Activated T-cell treated with anti-CD3 and anti-CD28 coated beads, Interleukin-2, amount 50 U/mL, for 72 hours (primary cell): Measurements from ENCODE around the gene CCDC142. TPM values are rescaled to one million over a fixed set of nuclear protein-coding genes. Genes with fewer than 3 reads are reported as not detected.

Experiments used
- ATAC-seq, 2 donors: fragments of 150-1000 bp; cut with Tn5 transposase; replicated peaks in 1 of 2; 2 replicates each; pipeline ENCODE4 v1.10.0; 2021; ENCODE audit warnings: moderate library complexity in 2 of 2, mild to moderate bottlenecking in 1 of 2
- DNase-seq, 2 donors: peaks; one replicate each; pipeline ENCODE4 v3.0.0; 2021 to 2022; ENCODE audit warnings: mixed read lengths in 1 of 2
- H3K27ac Mint-ChIP-seq: one replicate; pipeline ENCODE4 v1.8.0; 2022; ENCODE audit warnings: mild to moderate bottlenecking, moderate library complexity, mixed read lengths
- H3K27me3 Mint-ChIP-seq: one replicate; pipeline ENCODE4 v1.8.0; 2022; ENCODE audit warnings: low read depth, mixed read lengths
- H3K36me3 Mint-ChIP-seq, 2 donors: one replicate each; pipeline ENCODE4 v1.8.0; 2022; ENCODE audit warnings: mixed read lengths in 2 of 2, mild to moderate bottlenecking in 1 of 2; ENCODE audit not compliant: insufficient read depth in 2 of 2
- H3K4me1 Mint-ChIP-seq: one replicate; pipeline ENCODE4 v1.8.0; 2022; ENCODE audit warnings: low read depth, mixed read lengths
- H3K4me3 Mint-ChIP-seq, 2 donors: one replicate each; pipeline ENCODE4 v1.8.0; 2022; ENCODE audit warnings: mild to moderate bottlenecking in 2 of 2, mixed read lengths in 2 of 2, moderate library complexity in 2 of 2
- H3K9me3 Mint-ChIP-seq, 2 donors: one replicate each; pipeline ENCODE4 v1.8.0; 2022; ENCODE audit warnings: mixed read lengths in 2 of 2
- total RNA-seq, 2 donors: library from RNA; stranded (reverse); gene quantifications; one replicate each; pipeline ENCODE4 v1.2.3, GENCODE V29; 2022

Gene CCDC142, protein sequence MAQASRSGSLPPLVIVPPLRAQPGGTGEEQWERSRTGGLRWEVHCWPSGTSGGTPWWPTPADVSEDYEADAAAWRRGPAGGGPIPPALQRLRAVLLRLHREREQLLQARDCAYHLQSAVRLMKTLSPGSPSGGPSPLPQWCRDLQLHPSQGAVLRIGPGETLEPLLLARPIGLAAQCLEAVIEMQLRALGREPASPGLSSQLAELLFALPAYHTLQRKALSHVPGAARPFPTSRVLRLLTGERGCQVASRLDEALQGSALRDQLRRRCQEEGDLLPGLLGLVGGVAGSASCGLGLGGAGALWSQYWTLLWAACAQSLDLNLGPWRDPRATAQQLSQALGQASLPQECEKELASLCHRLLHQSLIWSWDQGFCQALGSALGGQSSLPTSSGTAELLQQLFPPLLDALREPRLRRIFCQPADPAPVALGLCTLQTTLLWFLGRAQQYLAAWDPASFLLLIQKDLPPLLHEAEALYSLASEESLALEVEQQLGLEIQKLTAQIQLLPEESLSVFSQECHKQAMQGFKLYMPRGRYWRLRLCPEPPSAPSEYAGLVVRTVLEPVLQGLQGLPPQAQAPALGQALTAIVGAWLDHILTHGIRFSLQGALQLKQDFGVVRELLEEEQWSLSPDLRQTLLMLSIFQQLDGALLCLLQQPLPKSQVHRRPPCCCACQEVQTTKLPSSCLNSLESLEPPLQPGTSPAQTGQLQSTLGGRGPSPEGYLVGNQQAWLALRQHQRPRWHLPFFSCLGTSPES
- 1 to 10 TPM; 9.0 to 9.5 TPM for total RNA-seq

DNA sequence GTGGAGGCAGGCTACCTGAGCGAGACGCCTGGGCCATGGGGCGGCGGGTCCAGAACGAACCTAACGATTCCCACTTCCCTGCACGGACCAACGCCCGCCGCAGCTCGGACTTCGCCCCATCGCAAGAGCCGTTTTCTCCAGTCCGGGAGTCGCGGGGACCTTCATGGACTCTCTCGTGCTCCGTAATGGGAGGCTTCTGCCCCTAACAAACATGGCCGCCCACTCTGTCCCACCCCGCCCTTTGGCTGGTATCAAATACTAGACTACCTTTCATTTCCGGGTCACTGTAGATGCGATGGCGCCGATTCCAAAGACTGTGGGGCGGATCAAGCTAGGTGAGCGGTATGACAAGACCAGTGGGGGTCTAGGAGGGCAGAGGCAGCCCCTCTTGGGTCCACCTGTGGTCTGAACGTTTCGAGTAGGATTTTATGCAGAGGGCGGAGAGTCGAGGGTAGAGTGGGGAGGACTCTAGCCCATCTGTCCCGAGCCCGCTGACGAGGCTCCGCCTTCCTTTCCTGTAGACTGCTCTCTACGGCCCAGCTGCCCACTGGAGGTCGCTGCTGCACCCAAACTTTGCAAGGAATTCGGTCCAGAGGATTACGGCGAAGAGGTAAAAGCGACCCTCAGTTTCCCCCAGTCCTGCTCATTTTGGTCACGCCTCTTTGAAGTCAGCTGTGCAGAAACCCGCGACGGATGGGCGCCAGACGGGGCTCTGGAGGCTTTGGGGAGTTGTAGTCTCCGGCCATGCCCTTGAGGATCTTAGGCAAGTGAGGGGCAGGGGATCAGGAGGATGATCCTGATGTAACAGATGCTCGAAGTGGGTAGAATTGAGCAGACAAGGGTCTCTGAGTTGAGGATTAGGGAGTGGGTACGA lies at the start of gene CCDC142, which contains the start of gene TTC31:
TSS of gene CCDC142 (minus strand) at position 198 of the 874 bp plus-strand sequence. CDS start at position 37, 161 bp downstream.
TSS of gene TTC31 (plus strand) at position 281 of the 874 bp plus-strand sequence. CDS start at position 296, 15 bp downstream.
- ATAC-seq (peak; percentile 93 to 94), DNase-seq (peak; percentile 93 to 96)
- Mint-ChIP-seq H3K4me1 (peaks cover 44% of the 10 kb centered on the region), H3K27ac (peak within 1 kb of the TSS; percentile 97), H3K9me3 (no peaks in the 10 kb centered on the region), H3K27me3 (no peaks in the 10 kb centered on the region), H3K36me3 (peaks cover 2 to 26% of the 10 kb centered on the region in 2 donors), H3K4me3 (peak within 1 kb of the TSS; percentile 92 to 96)

DNA sequence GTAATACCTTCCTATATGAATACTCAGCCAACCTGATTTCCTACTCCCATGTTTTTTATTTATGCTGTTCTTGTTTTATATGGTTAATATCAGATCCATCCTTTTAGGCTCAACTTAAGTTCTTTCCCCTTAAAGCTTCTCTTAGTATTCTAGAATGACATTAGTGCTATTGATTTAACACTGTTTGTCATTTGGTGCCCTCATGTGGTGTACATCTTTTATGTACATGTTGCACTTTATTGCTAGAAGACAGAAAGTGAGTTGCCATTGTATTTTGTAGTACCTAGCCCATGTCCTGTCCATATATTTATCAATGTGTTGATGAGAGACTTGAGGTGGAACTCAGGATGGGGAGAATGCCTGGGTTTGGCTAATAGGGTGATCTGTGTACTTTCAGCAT lies 49.4 kb upstream of the CCDC142 start:
- ATAC-seq (no peak), DNase-seq (no peak)
- Mint-ChIP-seq H3K4me3 (peak overlapping the region; percentile 98 to 99), H3K36me3 (peaks cover 14 to 15% of the 10 kb centered on the region in 2 donors), H3K4me1 (peaks cover 36% of the 10 kb centered on the region), H3K27me3 (peaks cover 5% of the 10 kb centered on the region), H3K27ac (peak overlapping the region; percentile 49), H3K9me3 (no peaks in the 10 kb centered on the region)

DNA sequence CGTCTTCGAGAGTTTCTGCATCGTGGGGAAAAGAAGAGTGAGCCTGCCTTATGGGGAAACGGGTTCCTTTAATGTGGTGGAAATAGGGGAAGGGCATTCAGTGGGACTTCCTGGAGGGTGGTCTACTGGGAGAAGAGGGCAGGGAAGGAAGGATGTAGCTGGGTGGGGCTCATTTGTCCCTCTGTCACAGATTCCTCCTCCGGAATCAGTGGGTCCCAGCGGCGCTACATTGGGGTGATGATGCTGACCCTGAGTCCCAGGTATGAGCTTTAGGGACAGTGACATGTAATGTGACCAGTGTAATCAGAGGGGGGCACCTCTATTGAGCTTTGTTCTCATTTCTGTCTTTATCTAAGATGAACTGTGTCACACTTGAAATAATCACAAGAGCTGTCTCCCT lies 48.9 kb upstream of the CCDC142 start:
- Mint-ChIP-seq H3K4me3 (peak overlapping the region; percentile 98 to 99), H3K4me1 (peaks cover 38% of the 10 kb centered on the region), H3K27me3 (no peaks in the 10 kb centered on the region), H3K9me3 (no peaks in the 10 kb centered on the region), H3K36me3 (peaks cover 18 to 19% of the 10 kb centered on the region in 2 donors), H3K27ac (no peak overlapping the region)
- DNase-seq (no peak), ATAC-seq (no peak)

DNA sequence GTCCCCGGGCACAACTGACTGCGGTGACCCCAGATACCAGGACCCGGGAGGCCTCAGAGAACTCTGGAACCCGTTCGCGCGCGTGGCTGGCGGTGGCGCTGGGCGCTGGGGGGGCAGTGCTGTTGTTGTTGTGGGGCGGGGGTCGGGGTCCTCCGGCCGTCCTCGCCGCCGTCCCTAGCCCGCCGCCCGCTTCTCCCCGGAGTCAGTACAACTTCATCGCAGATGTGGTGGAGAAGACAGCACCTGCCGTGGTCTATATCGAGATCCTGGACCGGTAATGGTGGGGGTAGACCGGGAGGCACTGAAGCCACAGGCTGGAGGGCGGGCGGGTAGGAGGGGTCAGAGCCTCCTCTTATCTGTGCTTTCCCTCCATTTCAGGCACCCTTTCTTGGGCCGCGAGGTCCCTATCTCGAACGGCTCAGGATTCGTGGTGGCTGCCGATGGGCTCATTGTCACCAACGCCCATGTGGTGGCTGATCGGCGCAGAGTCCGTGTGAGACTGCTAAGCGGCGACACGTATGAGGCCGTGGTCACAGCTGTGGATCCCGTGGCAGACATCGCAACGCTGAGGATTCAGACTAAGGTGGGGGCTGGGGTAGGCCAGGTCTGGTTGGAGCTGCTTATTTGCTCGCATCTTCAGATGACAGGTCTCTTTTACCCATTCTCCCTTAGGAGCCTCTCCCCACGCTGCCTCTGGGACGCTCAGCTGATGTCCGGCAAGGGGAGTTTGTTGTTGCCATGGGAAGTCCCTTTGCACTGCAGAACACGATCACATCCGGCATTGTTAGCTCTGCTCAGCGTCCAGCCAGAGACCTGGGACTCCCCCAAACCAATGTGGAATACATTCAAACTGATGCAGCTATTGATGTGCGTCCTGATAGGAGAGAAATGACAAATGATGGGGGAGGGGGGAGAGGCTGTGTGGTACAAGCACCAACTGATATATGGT lies 47.7 kb upstream of the CCDC142 start:
- H3K9me3 Mint-ChIP-seq: peaks cover 0 to 3% of the 10 kb centered on the region in 2 donors
- peaks cover 38% of the 10 kb centered on the region for H3K4me1 Mint-ChIP-seq
- peak overlapping the region; percentile 50 for H3K27ac Mint-ChIP-seq
- H3K36me3 Mint-ChIP-seq: peaks cover 23 to 24% of the 10 kb centered on the region in 2 donors
- no peaks in the 10 kb centered on the region for H3K27me3 Mint-ChIP-seq
- H3K4me3 Mint-ChIP-seq: peak overlapping the region; percentile 98 to 99
- ATAC-seq: peak; percentile 38 to 60
- DNase-seq: peak; percentile 68 to 71

DNA sequence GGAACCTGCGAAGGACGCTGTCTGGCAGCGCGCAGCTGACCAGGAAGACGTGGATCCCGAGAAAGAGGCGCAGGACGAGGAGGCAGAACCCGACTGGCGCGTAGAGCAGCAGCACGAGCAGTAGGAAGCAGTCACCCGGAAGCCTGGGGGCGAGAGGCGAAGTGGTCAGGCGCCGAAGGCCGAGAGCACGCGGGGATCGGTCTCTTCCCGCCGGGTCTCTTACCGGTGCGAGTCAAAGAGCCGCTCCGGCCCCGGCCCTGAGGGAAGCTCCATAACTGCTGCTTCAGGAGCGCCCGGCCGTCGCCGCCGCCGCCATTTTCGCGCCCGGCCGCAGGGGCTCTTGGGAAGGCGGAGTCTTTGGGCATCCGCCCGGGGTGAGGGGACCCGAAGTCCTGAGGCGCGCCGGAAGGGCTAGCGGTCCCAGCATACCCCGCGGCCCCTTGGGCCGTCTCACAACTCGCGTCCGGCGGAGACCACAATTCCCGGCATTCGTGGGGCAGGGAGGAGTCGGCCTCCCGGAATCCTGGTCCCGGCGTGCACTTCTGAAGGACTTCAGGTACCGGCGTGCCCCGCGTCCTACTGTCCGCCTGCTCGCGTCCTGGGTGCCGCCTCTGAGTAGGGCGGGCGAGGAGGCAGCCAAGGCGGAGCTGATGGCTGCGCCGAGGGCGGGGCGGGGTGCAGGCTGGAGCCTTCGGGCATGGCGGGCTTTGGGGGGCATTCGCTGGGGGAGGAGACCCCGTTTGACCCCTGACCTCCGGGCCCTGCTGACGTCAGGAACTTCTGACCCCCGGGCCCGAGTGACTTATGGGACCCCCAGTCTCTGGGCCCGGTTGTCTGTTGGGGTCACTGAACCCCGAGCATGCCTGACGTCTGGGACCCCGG lies 46.8 kb upstream of the CCDC142 start, which contains the start of the genes AUP1 and HTRA2:
TSS of gene AUP1 (minus strand) at position 350 of the 882 bp plus-strand sequence. CDS start at position 273, 77 bp downstream.
TSS of gene HTRA2 (plus strand) at position 577 of the 882 bp plus-strand sequence. CDS start at position 651, 74 bp downstream.
- H3K36me3 Mint-ChIP-seq: peaks cover 23 to 24% of the 10 kb centered on the region in 2 donors
- ATAC-seq: peak; percentile 83 to 86

DNA sequence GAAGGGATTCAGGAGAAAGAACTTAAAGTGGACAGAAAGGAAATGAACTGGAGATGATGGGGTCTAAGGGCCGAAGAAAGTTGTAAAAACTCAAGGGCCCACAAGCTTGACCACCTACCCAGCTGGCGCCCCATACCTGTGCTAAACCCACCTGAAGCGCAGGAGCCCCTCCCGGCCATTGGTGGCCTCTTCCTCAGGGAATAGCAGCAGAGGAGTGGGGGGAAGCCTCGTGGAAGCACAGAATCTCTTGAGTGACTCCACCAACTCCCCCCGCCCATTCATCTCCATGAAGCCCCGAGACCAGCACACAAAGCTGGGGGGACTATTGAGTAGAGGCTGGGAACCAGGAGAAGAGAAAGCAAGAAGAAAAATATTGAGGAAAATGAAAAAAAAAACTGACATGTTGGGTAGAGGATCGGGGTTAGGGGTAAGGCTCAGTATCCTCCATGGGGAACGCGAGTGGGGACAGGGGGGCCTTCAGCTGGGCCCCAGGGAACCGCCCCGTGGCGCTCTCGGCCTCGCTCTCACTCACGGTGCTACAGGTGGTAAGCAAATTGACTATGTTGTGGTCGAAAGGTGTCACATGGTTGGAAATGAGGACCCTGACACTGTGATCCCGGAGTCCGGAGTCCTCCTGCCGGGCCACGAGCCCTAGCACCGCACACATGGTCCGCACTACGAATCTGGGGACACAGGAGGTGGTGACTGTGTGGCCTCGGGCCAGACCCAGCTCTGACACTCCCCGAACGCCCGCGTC lies 46.0 kb upstream of the CCDC142 start:
- H3K4me3 Mint-ChIP-seq: peak overlapping the region; percentile 98 to 99
- peaks cover 23 to 24% of the 10 kb centered on the region in 2 donors for H3K36me3 Mint-ChIP-seq
- no peaks in the 10 kb centered on the region for H3K27me3 Mint-ChIP-seq
- ATAC-seq (peak; percentile 4 to 10), DNase-seq (peak; percentile 28 to 44)
- peaks cover 38% of the 10 kb centered on the region for H3K4me1 Mint-ChIP-seq
- H3K9me3 Mint-ChIP-seq: peaks cover 0 to 3% of the 10 kb centered on the region in 2 donors
- peak overlapping the region; percentile 94 for H3K27ac Mint-ChIP-seq

More for the DNA sequence above, 46.8 kb upstream of the CCDC142 start, which contains the start of the genes AUP1 and HTRA2:
- no peaks in the 10 kb centered on the region for H3K27me3 Mint-ChIP-seq
- DNase-seq: peak; percentile 90 to 93
- peak within 1 kb of the TSS; percentile 94 for H3K27ac Mint-ChIP-seq
- H3K4me1 Mint-ChIP-seq: peaks cover 38% of the 10 kb centered on the region
- H3K4me3 Mint-ChIP-seq: peak within 1 kb of the TSS; percentile 98 to 99
- H3K9me3 Mint-ChIP-seq: peaks cover 0 to 3% of the 10 kb centered on the region in 2 donors

DNA sequence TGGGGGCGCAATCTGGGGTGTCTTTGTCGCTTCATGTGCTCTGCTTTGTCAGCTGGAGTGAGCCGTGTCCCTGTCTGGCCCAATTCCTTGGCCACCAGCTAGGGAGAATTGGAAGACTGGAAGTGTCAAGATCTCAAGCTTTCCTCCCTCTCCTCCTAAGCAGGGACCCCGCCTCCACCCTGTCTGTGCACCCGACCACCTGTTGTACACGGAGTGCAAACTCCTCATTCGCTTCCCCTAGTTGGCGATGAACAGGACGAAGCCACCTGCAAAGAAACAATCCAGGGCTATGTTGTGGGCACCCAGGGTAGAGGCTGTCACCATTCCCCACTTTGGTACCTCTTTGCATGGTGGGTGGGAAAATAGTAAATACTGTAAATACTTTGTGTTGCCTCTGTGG lies 44.9 kb upstream of the CCDC142 start:
- H3K27me3 Mint-ChIP-seq: no peaks in the 10 kb centered on the region
- H3K4me1 Mint-ChIP-seq: peaks cover 38% of the 10 kb centered on the region
- H3K36me3 Mint-ChIP-seq: peaks cover 23% of the 10 kb centered on the region in 2 donors
- peak overlapping the region; percentile 98 to 99 for H3K4me3 Mint-ChIP-seq
- H3K27ac Mint-ChIP-seq: no peak overlapping the region
- ATAC-seq (no peak), DNase-seq (no peak)
- peaks cover 0 to 3% of the 10 kb centered on the region in 2 donors for H3K9me3 Mint-ChIP-seq

DNA sequence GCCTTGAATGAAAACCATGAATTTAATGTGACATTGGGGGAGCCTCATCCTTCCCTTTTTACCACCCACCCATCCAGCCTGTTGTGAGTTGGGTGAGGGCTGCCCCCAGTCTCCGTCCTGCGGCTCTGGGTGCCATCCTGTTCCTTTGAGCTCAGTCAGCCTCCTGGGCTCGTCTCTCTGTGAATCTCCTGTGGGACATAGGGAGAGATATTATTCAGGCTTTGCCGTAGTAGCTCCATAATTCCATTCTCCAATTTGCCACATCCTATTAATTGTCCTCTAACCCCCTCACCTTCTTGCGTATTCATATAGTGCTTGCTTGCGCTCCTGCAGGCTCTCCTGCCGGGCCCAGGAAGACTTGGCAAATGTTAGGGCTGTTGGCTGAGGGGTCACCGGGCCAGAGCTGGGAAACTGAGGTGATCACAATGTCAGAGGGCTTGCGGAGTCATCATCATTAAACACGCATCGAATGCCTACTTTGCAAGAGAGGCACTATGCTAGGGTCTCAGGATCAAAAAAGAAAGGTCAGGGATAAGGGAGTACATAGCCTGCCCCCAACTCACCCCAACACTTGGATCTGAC lies 43.9 kb upstream of the CCDC142 start:
- Mint-ChIP-seq H3K4me3 (peak overlapping the region; percentile 36 to 53), H3K27me3 (no peaks in the 10 kb centered on the region), H3K4me1 (peaks cover 31% of the 10 kb centered on the region), H3K27ac (no peak overlapping the region), H3K9me3 (peaks cover 0 to 3% of the 10 kb centered on the region in 2 donors), H3K36me3 (peaks cover 17 to 19% of the 10 kb centered on the region in 2 donors)
- ATAC-seq (no peak), DNase-seq (no peak)

DNA sequence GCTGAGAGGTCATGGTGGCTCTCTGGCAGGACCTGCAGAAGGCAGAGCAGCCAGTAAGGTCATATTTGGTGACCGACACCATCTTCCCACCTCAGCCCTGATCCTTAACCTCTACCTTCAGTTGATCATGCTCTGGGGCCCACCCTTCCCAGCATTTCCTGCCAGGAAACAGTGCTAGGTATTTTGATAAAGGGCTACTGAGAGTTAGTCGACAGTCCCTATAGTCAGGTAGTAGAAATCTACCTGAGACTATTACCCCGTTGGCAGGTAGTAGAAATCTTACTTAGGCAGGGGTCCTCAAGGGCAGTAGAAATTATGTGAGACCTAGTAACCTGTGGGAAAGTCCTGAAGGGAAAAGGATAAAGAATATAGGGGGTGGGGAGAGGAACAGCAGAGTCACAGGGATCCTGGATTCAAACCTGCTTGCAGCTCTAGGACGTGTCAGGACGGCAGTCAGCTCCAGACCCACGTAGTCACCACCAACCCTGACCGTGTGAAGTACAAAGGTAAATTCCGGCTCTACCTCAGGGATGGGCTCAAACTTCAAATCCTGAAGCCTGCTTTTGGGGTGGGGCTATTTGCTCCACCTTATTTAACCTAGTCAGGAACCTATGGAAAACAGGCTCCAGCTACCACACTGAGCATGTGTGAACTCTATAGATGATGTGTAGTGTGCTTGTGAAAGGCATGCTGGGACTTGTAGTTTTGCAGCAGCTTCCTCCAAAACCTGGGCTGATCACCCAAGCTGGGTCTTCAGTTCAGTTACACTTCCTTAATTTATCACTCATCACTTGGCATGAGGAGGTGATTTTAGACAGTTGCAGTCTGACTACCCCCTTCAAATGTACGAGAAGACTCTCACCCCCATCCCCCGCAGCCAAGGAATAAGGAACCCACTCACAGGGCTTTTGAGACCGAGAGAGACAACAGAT lies 43.2 kb upstream of the CCDC142 start, which contains the start of gene DQX1:
TSS of gene DQX1 (minus strand) at position 515 of the 932 bp plus-strand sequence. CDS start at position 13, 502 bp downstream.
- no peak for ATAC-seq

More for the DNA sequence above, 43.2 kb upstream of the CCDC142 start, which contains the start of gene DQX1:
- H3K4me3 Mint-ChIP-seq: peak within 1 kb of the TSS; percentile 36 to 53
- no peak within 1 kb of the TSS for H3K27ac Mint-ChIP-seq
- peaks cover 0 to 3% of the 10 kb centered on the region in 2 donors for H3K9me3 Mint-ChIP-seq
- H3K4me1 Mint-ChIP-seq: peaks cover 23% of the 10 kb centered on the region
- no peak for DNase-seq
- peaks cover 17 to 19% of the 10 kb centered on the region in 2 donors for H3K36me3 Mint-ChIP-seq
- H3K27me3 Mint-ChIP-seq: no peaks in the 10 kb centered on the region
